Measurements from ENCODE around the gene MYOCD.

GRCh38 chr17:12730421-12730820, 64.7 kb downstream of the MYOCD start:
- TF ChIP-seq EZH2 (IDR thresholded peaks at IDR 0.05; ENCODE audit: insufficient read depth, poor library complexity, severe bottlenecking) = no peak
- no peak for TF ChIP-seq EZH2phosphoT487 (IDR thresholded peaks at IDR 0.05; ENCODE audit: insufficient read depth, low read depth)
